LNCaP clone FGC (cell line): ENCODE measurements around the gene SNX20.

Experiments used
- DNase-seq: peaks from one replicate; pipeline ENCODE4 v3.0.0-alpha.2; 2011; ENCODE audit warnings: low read depth
- H3K4me3 ChIP-seq: 2 replicates; pipeline ENCODE4 v1.5.1; 2011; ENCODE audit warnings: mild to moderate bottlenecking, low read depth, low read length, control low read depth
- CTCF ChIP-seq: IDR thresholded peaks from 2 replicates; pipeline ENCODE4 v1.5.1; 2012; ENCODE audit warnings: mild to moderate bottlenecking; ENCODE audit not compliant: control insufficient read depth, insufficient read depth; ENCODE audit errors: extremely low read depth

SNX20 gene

DNA sequence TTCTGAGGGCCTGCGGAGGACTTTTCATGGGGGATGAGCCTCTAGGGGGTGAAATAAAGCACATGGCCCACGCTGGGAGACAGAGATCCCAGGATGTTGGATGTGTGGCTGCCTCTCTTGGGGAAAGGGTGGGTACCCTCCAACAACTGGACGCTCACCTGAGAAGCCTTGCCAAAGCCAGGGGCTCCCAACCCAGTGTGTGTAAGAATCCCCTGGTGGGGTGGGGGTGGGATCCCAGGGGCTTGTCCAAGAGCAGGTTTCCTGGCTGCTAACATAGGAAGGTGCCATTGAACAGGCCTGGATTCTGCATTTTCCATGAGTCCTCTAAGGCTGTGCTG, 587 bp downstream of the SNX20 start:
- TF ChIP-seq CTCF, result no peak
- no peak for DNase-seq
- no peak overlapping the region for H3K4me3 ChIP-seq

GRCh38 chr16:50679676-50680555, 1.2 kb downstream of the SNX20 start:
- no peak overlapping the region for H3K4me3 ChIP-seq
- no peak for TF ChIP-seq CTCF

DNA sequence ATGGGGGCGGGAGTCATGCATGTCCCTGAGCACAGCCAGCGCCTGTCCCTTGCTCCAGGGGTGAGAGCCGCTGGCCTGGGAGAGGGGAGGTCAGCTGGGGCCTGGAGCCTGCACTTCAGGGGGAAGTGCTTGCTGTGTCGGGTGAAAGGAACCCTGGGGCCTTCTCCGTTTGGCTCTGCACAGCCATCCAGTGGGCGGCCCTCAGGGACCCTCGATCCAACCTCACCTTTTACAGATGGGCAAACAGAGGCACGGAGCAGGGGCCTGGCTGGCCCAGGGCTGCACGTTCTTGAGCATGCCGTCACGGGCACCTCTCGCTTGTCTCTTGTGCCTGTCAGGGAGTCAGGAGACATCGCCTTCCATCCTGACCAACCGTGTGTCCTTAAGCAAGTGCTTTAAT, 1.8 kb downstream of the SNX20 start:
- TF ChIP-seq CTCF, result no peak
- H3K4me3 ChIP-seq, result no peak overlapping the region
- DNase-seq, result no peak

More at GRCh38 chr16:50679676-50680555, 1.2 kb downstream of the SNX20 start:
- DNase-seq, result no peak

GRCh38 chr16:50678531-50678930, 2.6 kb downstream of the SNX20 start:
- no peak for TF ChIP-seq CTCF
- H3K4me3 ChIP-seq, result no peak overlapping the region
- DNase-seq, result no peak

DNA sequence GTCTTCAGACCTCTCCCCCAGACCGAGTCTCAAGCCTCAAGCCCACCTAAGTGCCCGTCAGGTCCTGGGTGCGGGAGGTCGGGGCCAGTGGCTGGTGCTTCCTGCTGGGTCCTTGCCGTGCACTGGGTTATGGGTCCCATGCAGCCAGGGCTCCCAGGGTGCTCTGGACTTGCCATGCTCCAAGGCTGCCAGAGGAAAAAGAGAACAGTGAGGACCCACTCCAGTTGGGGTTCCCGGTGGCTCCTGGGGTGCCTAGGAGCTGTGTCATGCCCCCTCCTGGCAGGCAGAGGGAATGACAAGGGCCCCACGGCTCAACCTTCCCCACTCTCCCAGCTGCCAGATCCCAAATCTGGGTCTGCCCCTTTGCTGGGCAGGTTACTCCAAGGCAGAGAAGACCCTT, 3.8 kb downstream of the SNX20 start:
- 0 out of 2 replicates have a peak, but pooled peaks have one; percentile 17 for TF ChIP-seq CTCF
- H3K4me3 ChIP-seq, result no peak overlapping the region
- no peak for DNase-seq

GRCh38 chr16:50676684-50677225, 4.4 kb downstream of the SNX20 start:
- no peak for DNase-seq
- no peak overlapping the region for H3K4me3 ChIP-seq
- peak; percentile 17; the same call in 1 of the 2 replicates for TF ChIP-seq CTCF
